ENCODE measurements around the gene EHF. TPM values are rescaled to one million over a fixed set of nuclear protein-coding genes. Genes with fewer than 3 reads are reported as not detected.
A peak's percentile ranks its signal among the peaks of the same experiment; 100 is the strongest.

The EHF gene
- total and polyA plus RNA-seq, 9 of the 15 experiments (the other 6 are each of a cell fraction or from before 2014, with no cell fraction given) = 0.04 to 0.54 (median 0.37) TPM

DNA sequence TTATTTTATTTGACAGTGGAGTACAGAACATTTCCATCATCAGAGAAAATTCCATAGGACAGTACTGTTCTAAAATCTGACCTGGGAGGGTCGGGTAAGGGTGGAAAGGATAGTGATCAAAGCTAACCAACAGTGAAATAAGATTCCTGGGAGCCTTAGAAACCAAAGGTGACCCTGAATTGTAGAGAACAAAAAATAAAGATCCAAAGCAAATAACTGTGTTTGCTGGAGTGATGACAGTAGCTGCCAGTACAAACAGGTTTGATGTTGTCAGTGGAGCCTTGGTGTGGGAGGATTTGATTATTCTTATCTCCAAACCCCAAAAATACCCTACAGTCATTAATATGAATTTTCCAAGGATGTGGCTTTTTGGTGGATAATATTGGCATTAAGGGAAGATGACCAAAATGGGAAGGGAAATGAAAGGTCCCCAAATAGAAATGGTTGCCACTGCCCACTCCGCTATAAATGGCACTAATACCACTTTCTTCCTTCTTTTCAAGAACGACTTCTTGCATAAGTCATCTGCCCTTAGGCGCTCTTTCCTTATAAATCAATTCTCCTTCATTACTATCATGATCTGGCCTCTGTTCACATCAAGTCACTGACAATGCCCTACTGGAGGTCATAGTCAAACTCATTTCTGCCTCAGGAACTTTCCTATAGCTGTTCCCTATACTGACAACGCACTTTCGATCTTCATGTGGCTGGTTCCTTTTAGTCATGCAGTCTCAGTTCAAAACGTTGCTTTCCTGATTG, 44.4 kb downstream of the EHF start (continued):
- 0 out of 4 replicates have a peak, but pooled peaks of 1 of the 2 experiments have one; percentile 10 for TF ChIP-seq RCOR1 (IDR thresholded peaks at IDR 0.05; ENCODE audit: borderline replicate concordance in 1 of 2, low read depth in 2 of 2, low read length in 2 of 2)
- TF ChIP-seq ZNF764 (CRISPR knock-in tag; IDR thresholded peaks at IDR 0.05; ENCODE audit: low read depth) = no peak
- TF ChIP-seq CCAR2 (IDR thresholded peaks at IDR 0.05; ENCODE audit: low read depth, low read length) = no peak
- TF ChIP-seq ARID1B (IDR thresholded peaks at IDR 0.05) = peak; percentile 29
- no peak for TF ChIP-seq PURB (CRISPR knock-in tag; IDR thresholded peaks at IDR 0.05; ENCODE audit: low read depth)
- TF ChIP-seq, protein P1, sequence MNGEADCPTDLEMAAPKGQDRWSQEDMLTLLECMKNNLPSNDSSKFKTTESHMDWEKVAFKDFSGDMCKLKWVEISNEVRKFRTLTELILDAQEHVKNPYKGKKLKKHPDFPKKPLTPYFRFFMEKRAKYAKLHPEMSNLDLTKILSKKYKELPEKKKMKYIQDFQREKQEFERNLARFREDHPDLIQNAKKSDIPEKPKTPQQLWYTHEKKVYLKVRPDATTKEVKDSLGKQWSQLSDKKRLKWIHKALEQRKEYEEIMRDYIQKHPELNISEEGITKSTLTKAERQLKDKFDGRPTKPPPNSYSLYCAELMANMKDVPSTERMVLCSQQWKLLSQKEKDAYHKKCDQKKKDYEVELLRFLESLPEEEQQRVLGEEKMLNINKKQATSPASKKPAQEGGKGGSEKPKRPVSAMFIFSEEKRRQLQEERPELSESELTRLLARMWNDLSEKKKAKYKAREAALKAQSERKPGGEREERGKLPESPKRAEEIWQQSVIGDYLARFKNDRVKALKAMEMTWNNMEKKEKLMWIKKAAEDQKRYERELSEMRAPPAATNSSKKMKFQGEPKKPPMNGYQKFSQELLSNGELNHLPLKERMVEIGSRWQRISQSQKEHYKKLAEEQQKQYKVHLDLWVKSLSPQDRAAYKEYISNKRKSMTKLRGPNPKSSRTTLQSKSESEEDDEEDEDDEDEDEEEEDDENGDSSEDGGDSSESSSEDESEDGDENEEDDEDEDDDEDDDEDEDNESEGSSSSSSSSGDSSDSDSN (IDR thresholded peaks at IDR 0.05; ENCODE audit: borderline replicate concordance in 1 of 2, low read depth in 2 of 2, low read length in 2 of 2) = no peak
- TF ChIP-seq LCOR (CRISPR knock-in tag; IDR thresholded peaks at IDR 0.05) = no peak
- no peak for TF ChIP-seq POLR2AphosphoS5 (IDR thresholded peaks at IDR 0.05; ENCODE audit: control insufficient read depth, insufficient read depth, low read depth, low read length)

Data from K562 (cell line).